Smooth muscle cell (in vitro differentiated cells): ENCODE measurements around the gene BCAS3. TPM values are rescaled to one million over a fixed set of nuclear protein-coding genes. Genes with fewer than 3 reads are reported as not detected.

Experiments used
- DNase-seq: peaks from one replicate; lab custom pipeline; 2025; ENCODE audit not compliant: unreplicated experiment; lab: John Stamatoyannopoulos, UW
- H2AFZ ChIP-seq: fragments of 200-600 bp; sonication (generic); 2 replicates; pipeline ENCODE4 v1.6.0; 2016; ENCODE audit warnings: antibody characterized with exemption, low read depth, mild to moderate bottlenecking
- H3F3A ChIP-seq: fragments of 200-600 bp; sonication (generic); 2 replicates; pipeline ENCODE4 v1.6.0; 2017; ENCODE audit warnings: antibody characterized with exemption, low read depth
- H3K27ac ChIP-seq: fragments of 200-600 bp; sonication (generic); 2 replicates; pipeline ENCODE4 v1.5.1; 2016; ENCODE audit warnings: low read depth, mild to moderate bottlenecking
- H3K27me3 ChIP-seq: fragments of 200-600 bp; sonication (generic); 2 replicates; pipeline ENCODE4 v1.6.1; 2016; ENCODE audit warnings: low read depth, mild to moderate bottlenecking
- H3K36me3 ChIP-seq: fragments of 200-600 bp; sonication (generic); 2 replicates; pipeline ENCODE4 v1.5.1; 2016; ENCODE audit warnings: low read depth
- H3K4me1 ChIP-seq: fragments of 200-600 bp; sonication (generic); 2 replicates; pipeline ENCODE4 v1.5.1; 2016; ENCODE audit warnings: low read depth
- H3K4me2 ChIP-seq: fragments of 200-600 bp; sonication (generic); 2 replicates; pipeline ENCODE4 v1.6.0; 2016; ENCODE audit warnings: mild to moderate bottlenecking
- H3K4me3 ChIP-seq: fragments of 200-600 bp; sonication (generic); 2 replicates; pipeline ENCODE4 v1.5.1; 2016; ENCODE audit warnings: mild to moderate bottlenecking
- H3K79me2 ChIP-seq: fragments of 200-600 bp; sonication (generic); 2 replicates; pipeline ENCODE4 v1.6.0; 2016; ENCODE audit warnings: low read depth, mild to moderate bottlenecking
- H3K9ac ChIP-seq: fragments of 200-600 bp; sonication (generic); 2 replicates; pipeline ENCODE4 v1.6.0; 2016; ENCODE audit warnings: low read depth
- H3K9me3 ChIP-seq: fragments of 200-600 bp; sonication (generic); replicated peaks from 2 replicates; pipeline ENCODE4 v1.5.1; 2016; ENCODE audit warnings: low read depth
- H4K20me1 ChIP-seq: fragments of 200-600 bp; sonication (generic); 2 replicates; pipeline ENCODE4 v1.6.0; 2016; ENCODE audit warnings: low read depth
- WGBS: methylation state at CpG from one replicate; pipeline ENCODE4 v1.1.7; 2016; ENCODE audit warnings: low lambda C conversion rate; 5-methylcytosine and 5-hydroxymethylcytosine counted together
- polyA plus RNA-seq: library from polyadenylated mRNA; unstranded; fragments of >200 nt; fragmentation: Nextera tagmentation; extraction: Ambion mirVana; gene quantifications from 2 replicates; pipeline ENCODE4 v1.2.1, GENCODE V29; 2016
- total RNA-seq: library from RNA; depleted of rRNA; stranded (reverse); fragments of >200 nt; gene quantifications from 2 replicates; pipeline ENCODE4 v1.2.3, GENCODE V29; 2014
- TF ChIP-seq, protein P1 (sequence below): fragments of 200-600 bp; sonication (generic); IDR thresholded peaks from 2 replicates; pipeline ENCODE4 v1.5.1; 2017; ENCODE audit warnings: borderline replicate concordance, mild to moderate bottlenecking, antibody characterized with exemption; ENCODE audit not compliant: insufficient read depth, poor library complexity, severe bottlenecking

Gene BCAS3
- total and polyA plus RNA-seq, 2 experiments from 2014 or later, result 17.2 to 54.5 TPM

DNA sequence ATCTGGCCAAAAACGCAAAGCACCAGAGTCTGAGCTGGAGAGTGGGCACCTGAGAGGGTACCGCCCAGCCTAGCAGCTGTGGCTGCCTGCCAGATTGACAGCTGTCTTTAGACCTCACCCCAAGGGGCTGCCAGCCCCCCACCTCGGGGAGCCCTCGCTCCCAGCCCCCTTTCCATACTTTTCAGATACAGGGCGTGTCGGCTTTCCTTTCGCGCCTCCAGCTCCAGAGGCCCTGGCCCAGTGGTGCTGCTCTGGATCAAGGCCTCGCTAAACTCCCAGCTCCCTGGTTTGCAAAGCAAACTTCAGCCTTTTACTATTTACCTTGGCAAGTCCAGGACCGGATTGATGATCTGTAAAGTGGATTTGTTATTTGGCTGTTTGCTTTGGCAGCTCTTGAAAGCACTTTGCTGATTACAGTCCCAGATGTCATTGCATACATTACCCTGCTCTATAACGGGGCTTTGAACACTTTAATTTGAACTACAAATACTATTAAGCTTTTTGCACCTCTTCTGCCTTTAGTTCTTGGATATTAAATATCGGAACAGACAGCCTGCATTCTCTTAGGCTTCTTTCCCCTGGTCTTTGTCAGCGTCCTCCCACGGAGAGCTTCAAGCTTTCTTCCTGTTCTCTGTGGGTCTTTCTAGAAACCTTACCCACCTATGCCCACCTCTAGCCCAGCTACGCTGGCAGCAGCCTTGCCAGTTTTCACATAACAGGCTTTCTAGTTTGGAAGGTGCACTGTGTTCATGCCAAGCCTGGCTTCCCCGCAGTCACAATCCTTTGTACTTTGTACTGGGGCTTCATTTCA lies 658.4 kb downstream of the BCAS3 start:
- 83% methylated on average over 16 of the region's 16 CpGs for WGBS
- no peak overlapping the region for H2AFZ ChIP-seq
- no peak for DNase-seq

DNA sequence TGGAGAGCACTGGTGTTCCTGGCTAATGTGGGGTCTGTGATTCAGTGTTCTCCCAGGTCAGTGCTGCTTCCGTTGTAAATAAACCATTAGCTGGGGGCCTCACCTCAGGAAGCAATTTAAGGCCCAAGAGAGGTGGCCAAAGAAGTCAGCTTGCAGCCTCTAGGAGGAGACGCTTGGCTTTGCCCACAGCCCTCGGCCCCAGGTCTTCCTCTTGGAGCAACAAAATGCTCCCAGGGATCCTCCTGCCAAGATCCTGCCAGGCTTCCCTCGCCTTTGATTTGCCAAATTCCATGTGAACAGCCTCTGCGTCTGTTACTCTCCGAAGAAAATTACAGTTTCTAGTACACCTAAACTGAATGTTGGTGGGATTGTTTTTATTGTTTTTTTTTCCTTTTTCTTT lies 659.6 kb downstream of the BCAS3 start:
- Histone ChIP-seq H3K27ac (peak overlapping the region; percentile 96), H3K9ac (peak overlapping the region; percentile 41), H3K36me3 (no peaks in the 10 kb centered on the region), H3K27me3 (no peaks in the 10 kb centered on the region), H3K4me3 (no peak overlapping the region), H3K4me2 (no peak overlapping the region), H3F3A (peaks cover 5% of the 10 kb centered on the region), H4K20me1 (no peaks in the 10 kb centered on the region), H3K4me1 (no peaks in the 10 kb centered on the region), H2AFZ (no peak overlapping the region), H3K79me2 (no peaks in the 10 kb centered on the region), H3K9me3 (no peaks in the 10 kb centered on the region)
- TF ChIP-seq, protein P1, sequence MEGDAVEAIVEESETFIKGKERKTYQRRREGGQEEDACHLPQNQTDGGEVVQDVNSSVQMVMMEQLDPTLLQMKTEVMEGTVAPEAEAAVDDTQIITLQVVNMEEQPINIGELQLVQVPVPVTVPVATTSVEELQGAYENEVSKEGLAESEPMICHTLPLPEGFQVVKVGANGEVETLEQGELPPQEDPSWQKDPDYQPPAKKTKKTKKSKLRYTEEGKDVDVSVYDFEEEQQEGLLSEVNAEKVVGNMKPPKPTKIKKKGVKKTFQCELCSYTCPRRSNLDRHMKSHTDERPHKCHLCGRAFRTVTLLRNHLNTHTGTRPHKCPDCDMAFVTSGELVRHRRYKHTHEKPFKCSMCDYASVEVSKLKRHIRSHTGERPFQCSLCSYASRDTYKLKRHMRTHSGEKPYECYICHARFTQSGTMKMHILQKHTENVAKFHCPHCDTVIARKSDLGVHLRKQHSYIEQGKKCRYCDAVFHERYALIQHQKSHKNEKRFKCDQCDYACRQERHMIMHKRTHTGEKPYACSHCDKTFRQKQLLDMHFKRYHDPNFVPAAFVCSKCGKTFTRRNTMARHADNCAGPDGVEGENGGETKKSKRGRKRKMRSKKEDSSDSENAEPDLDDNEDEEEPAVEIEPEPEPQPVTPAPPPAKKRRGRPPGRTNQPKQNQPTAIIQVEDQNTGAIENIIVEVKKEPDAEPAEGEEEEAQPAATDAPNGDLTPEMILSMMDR, result no peak
- no peak for DNase-seq
- WGBS, result 75% methylated on average over 6 of the region's 6 CpGs

More for the DNA sequence above, 658.4 kb downstream of the BCAS3 start:
- Histone ChIP-seq H3K79me2 (no peaks in the 10 kb centered on the region), H3K9ac (no peak overlapping the region), H3K9me3 (no peaks in the 10 kb centered on the region), H3K27me3 (no peaks in the 10 kb centered on the region), H3K4me2 (peak overlapping the region; percentile 2), H3F3A (peaks cover 5% of the 10 kb centered on the region), H3K36me3 (no peaks in the 10 kb centered on the region), H4K20me1 (no peaks in the 10 kb centered on the region), H3K4me3 (no peak overlapping the region), H3K27ac (peak overlapping the region; percentile 68), H3K4me1 (no peaks in the 10 kb centered on the region)
- TF ChIP-seq, protein P1, result no peak

DNA sequence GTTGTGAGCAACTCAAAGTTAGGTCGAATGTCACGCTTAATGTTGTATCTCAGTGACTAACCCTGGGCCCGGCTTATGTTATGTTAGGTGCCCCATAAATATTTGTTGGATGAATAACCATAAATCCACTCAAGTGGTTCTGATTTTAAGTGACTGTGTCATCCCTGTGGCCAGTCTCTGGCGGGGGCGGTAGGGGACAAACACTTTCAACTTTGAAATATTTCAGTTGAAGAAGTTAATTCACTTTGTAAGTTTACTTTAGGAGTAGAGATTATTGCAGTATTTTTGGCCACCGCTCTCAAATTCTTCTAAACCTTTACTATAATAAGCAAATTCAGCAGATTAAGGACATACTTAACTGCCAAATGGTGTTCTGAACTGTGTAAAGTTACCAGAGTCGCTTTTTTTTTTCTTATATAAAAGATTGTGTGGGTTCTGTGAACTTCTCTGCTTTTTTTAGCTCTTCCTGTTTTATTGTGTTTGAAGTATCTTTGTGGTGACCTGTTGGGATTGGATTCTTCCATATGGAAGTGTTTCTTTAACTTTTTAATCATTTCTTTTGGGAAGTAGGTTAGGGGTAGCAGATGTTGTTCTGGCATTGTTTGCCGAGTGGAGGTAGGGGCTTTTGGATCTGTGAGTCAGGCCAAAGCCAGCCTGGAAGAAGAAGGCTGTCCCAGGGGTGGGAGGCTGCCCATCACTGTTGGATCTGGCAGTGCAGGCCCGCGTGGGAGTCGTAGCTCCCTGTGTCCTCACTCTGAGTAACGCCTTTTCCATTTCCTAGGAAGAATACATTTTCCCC lies 660.5 kb downstream of the BCAS3 start:
- peak overlapping the region; percentile 96 for H3K27ac ChIP-seq
- no peaks in the 10 kb centered on the region for H3K79me2 ChIP-seq
- no peaks in the 10 kb centered on the region for H3K9me3 ChIP-seq
- H3K36me3 ChIP-seq, result no peaks in the 10 kb centered on the region
- H2AFZ ChIP-seq, result no peak overlapping the region
- H3K4me1 ChIP-seq, result no peaks in the 10 kb centered on the region
- 18% methylated on average over 12 of the region's 12 CpGs for WGBS
- H3K4me3 ChIP-seq, result no peak overlapping the region
- peak overlapping the region; percentile 31 for H3K4me2 ChIP-seq
- peak overlapping the region; percentile 73 for H3K9ac ChIP-seq
- TF ChIP-seq, protein P1, result no peak
- peaks cover 5% of the 10 kb centered on the region for H3F3A ChIP-seq
- H4K20me1 ChIP-seq, result no peaks in the 10 kb centered on the region
- no peak for DNase-seq
- no peaks in the 10 kb centered on the region for H3K27me3 ChIP-seq
